ENCODE results near the gene PCSK2.

DNA sequence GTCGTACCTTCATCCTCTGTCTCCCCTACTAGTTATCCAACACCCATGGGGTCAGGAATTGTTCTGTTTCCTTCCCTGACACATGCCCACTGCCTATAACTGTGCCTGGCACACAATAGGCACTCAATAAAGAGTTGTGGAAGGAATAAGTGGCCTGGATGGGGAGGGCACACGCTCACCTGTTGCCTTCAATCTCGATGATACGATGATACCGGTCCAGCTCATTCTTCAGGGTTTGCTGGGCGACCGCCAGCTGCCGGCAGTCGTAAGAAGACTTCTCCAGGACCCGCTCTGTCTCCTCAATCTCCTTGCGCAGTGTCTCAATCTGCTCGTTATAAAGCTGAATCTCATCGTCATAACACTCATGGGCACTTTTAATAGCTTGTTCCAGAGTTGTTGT lies 271.8 kb downstream of the PCSK2 start:
- TF ChIP-seq, protein P1, sequence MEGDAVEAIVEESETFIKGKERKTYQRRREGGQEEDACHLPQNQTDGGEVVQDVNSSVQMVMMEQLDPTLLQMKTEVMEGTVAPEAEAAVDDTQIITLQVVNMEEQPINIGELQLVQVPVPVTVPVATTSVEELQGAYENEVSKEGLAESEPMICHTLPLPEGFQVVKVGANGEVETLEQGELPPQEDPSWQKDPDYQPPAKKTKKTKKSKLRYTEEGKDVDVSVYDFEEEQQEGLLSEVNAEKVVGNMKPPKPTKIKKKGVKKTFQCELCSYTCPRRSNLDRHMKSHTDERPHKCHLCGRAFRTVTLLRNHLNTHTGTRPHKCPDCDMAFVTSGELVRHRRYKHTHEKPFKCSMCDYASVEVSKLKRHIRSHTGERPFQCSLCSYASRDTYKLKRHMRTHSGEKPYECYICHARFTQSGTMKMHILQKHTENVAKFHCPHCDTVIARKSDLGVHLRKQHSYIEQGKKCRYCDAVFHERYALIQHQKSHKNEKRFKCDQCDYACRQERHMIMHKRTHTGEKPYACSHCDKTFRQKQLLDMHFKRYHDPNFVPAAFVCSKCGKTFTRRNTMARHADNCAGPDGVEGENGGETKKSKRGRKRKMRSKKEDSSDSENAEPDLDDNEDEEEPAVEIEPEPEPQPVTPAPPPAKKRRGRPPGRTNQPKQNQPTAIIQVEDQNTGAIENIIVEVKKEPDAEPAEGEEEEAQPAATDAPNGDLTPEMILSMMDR (IDR thresholded peaks at IDR 0.05), result no peak
- no peak for TF ChIP-seq POLR2A (IDR thresholded peaks at IDR 0.05)

Measured in lower leg skin (tissue), 3 donors.